ENCODE measurements around the gene OMP.

The OMP gene

DNA sequence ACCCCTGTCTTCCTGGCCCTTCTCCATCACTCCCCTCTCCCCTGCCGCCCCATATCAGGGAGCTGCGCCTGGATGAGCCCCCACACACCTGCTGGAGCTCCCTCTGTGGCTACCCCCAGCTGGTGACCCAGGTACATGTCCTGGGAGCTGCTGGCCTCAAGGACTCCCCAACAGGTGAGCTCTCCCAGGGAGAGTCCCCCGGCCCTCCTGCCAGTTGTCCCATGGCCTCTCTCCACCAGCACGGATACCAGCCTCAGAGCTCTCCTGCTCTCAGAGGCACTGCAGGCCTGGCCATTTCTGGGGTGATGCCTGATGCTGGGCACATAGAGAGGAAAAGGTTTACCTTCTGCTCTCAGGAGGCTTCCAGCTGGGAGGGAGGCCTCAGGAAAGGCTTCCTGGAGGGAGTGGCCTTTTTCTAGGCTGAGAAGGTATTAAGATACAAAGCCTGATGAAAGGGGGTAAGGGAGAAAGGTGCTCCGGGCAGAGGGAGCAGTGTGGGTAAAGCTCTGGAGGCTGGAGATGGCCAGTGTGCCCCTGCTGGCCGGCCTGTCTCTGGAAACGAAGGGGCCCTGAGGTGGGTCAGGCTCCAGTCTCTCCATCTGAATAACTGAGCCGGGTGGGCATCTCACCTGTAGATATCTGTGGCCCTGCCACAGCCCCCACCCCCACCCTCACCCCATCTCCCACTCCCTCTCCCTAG lies 19.4 kb downstream of the OMP start:
- no peak for DNase-seq

- no peak for DNase-seq
These were observed 20.1 kb downstream of the OMP start for GRCh38 chr11:77122576-77123212.

- DNase-seq = no peak
These were observed 21.0 kb downstream of the OMP start for GRCh38 chr11:77123591-77123990.

- no peak for DNase-seq
These were observed 21.4 kb downstream of the OMP start for GRCh38 chr11:77124041-77124440.

GRCh38 chr11:77124488-77124887 lies 21.8 kb downstream of the OMP start:
- DNase-seq = no peak

DNA sequence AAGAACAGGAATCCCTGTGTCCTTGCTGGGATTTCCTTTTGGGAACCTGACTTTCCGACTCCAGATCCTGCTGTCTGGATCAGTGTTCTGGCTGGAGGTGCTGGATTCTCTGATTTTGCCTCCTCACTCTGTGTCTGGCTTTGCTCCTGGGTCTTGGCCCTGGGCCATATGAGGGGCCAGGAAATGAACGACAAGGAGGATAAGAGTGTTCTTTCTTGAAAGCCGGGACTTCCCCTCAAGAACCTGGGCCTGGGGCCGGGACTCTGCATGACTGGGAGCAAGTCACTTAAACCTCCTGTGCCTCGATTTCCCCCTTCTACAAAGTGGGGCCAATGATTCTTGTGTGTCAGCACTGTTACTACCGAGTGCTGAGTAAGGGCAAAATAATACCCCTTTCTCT lies 22.6 kb downstream of the OMP start:
- DNase-seq = no peak

DNA sequence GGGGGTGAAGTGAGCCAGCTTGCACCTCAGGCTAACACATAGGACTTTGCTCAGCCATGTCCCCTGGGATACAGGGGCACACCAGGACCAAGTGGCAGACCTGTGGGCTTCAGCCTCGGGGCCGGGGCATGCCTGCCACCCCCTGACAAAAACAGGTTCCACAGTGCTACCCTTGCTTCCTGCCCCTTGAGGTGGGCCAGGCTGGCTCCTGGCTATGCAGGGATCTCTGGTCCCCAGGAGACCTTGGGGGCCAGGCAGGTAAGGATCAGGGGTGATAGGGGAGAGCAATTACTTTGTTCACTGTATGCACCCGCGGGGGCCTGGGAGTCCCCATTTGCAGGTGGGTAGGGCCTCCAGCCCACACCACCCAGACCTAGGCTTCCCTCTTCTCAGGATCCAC lies 23.1 kb downstream of the OMP start:
- no peak for DNase-seq

DNA sequence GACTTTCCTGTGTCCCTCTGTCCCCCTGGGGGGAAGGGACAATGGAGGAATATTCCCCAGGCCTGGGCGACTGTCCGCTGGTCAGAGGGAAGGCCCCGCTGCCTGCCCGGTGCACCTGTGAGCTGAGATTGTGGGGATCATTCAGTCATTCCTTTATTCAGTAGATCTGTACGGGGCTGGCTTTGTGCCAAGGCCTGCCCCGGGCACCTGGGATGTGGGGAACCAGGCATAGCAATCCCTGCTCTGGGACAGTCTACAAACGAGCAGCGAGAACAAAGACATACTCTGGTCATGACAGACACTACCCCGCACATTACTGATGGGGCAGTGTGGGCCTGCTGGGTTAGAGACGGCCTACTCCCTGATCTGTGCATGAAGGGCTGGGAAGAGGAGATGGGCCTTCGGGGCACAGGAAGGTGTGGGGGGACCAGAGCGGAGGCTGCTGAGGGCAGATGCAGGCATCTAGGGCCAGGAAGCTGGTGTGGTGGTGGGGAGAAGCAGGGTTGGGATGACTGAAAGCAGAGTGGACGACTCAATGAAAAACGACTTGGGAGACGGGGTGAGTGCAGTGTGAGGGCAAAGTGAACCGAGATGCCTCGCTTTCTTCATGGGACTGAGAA lies 23.6 kb downstream of the OMP start:
- no peak for DNase-seq

- no peak for DNase-seq
These were observed 24.2 kb downstream of the OMP start for GRCh38 chr11:77126861-77127234.

DNA sequence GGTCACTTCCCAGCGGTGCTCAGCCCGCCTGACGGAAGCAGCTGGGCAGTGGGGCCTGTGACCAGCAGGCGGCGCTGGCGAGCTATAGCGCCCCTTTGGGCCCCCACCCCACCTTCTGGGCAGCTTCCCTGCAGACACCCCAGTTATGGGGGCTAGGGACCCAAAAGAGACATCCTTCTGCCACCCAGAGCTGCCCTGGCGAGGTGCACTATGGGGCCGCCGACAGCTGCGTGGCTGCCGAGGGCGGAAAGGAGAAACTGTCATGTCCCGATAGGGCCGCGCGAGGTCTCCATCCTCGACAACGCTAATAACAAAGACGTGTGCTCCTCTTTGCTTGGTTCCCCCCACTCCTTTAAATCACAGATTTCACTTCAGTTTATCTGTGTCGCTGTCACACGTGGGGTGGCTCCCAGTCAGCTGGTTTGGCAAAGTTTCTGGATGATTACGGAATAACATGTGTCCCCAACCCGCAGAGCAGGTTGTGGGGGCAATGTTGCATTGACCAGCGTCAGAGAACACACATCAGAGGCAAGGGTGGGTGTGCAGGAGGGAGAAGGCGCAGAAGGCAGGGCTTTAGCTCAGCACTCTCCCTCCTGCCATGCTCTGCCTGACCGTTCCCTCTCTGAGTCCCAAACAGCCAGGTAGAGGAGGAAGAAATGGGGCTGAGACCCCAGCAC lies 24.7 kb downstream of the OMP start:
- peak in 50 of 58 donors; percentile 11 to 74 (median 49) for DNase-seq

- peak in 34 of 58 donors; percentile 10 to 77 (median 30) for DNase-seq
These were observed 25.5 kb downstream of the OMP start, which contains the start of gene MYO7A for GRCh38 chr11:77127920-77128691. Gene MYO7A (plus strand): TSS chr11:77128246. CDS start chr11:77130635, 2,389 bp downstream.

DNA sequence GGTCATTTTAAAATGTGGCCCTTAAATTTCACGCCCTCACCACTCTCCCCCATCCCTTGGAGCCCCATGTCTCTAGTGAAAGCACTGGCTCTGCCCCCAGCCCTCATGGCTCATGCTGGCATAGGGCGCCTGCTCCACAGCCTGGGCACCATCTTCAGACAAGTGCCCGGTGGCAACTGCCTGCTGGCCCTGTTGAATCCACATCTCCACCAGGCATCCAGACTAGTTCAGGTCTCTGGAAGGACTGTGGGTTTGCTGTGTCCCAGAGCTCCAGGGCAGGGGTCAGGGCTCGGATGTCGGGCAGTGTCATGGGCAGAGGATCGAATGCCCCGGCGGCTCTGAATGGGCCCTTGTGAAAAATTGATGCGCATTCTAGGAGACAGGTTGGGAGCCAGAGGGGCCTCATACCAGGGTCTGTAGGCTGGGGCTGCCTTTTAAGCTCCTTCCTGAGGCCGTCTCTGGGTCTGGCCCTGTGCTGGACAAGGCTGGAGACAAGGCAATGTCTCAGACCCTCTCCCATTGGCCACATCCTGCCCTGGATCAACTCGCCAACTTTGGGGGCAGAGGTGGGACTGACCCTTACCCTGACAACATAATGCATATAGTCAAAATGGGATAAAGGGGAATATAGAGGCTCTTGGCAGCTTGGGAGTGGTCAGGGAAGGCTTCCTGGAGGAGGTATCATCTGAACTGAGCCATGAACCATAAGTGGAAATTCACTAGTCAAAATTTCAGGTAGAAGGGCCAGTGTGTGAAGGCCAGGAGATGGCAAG lies 26.6 kb downstream of the OMP start:
- no peak for DNase-seq

DNA sequence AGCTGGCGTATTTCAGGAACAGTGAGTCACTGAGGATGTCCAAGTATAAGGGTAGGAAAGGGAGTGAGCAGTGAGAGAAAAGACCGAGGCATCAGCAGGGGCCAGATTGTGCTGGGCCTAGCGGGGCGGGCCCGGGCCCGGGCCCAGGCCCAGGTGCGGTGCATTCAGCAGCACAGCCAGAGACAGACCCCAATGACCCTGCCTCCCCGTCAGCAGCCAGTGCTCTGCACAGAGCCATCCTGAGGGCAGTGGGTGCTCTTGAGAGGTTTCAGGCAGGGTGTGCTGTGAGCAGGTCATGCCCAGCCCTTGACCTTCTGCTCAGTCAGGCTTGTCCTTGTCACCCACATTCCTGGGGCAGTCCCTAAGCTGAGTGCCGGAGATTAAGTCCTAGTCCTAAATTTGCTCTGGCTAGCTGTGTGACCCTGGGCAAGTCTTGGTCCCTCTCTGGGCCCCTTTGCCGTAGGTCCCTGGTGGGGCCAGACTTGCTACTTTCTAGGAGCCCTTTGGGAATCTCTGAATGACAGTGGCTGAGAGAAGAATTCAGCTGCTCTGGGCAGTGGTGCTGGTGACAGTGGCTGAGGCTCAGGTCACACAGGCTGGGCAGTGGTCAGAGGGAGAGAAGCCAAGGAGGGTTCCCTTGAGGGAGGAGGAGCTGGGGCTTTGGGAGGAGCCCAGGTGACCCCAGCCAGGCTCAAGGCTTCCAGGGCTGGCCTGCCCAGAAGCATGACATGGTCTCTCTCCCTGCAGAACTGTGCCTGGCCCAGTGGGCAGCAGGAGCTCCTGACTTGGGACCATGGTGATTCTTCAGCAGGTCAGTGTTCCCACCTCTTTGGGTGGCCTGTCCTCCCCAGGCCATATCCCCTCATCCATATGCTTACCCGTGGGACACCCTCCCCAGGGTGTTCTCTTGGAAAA lies 27.5 kb downstream of the OMP start:
- DNase-seq = no peak

DNA sequence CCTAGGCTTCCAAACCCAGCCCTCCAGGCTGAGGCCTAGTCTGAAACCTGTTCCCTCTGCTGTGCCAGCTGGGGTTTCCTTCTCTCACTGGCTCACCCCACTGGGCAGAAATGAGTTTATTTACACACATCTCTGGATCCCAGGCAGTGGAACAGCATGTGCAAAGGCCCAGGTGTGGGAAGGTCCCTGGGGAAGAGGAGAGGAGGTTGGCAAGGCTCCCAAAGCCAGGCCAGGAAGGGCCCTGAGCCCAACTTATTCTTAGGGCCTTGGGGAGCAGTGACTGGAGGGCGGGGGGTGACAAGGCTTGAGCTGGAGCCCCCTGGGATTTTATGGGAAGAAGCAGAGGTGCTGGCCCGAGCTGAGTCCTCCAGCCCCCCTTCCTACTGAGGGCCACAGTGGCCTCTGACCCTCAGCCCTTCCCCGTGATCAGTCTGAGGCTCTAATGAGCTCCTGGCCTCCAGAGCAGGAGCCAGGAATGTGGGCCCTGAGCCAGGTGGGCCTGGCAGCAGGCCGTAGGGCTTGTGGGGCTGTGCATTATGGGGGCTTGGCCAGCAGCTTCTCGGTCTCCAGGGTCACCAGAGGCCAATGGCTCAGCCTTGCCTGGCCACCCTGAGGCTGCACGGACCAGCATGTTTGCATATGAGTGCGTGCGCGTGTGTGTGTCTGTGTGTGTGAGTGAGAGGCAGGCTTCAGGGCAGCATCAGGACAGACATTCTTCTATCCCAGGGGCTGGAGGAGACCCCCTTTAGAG lies 28.3 kb downstream of the OMP start:
- peak in 36 of 58 donors; percentile 5 to 71 (median 36) for DNase-seq

DNA sequence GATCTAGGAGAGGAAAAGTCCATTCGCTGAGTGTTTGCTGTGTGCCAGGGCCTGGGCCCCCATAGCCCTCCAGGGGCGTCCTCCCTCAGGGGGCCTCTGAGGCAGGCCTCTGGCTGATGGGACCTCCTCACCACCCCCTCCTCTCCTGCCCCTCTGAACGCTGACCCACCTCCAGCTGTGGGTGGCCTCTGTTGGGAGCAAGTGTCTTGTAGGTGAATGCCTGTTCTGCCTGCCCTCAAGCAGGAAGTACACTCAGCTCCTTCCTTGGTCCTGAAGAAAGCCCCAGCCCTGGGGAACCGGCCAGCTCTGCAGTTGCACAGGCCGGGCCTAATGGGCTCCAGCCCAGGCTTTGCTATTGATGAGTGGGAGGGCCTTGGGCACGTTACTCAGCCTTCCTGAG lies 28.9 kb downstream of the OMP start:
- no peak for DNase-seq

DNA sequence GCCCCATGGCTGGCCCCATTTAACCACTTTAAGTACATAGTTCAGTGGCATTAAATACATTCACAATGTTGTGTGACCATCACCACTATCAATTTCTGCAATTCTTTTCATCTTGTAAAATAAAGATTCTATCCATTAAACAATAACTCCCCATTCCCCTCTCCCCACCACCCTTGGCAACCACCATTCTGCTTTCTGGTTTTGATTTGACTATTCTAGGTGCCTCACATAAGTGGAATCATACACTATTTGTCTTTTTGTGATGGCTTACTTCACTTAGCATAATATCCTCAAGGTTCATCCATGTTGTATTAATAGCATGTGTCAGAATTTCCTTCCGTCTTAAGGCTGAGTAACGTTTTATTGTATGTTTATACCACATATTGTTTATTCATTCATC lies 32.4 kb downstream of the OMP start:
- no peak for DNase-seq

DNA sequence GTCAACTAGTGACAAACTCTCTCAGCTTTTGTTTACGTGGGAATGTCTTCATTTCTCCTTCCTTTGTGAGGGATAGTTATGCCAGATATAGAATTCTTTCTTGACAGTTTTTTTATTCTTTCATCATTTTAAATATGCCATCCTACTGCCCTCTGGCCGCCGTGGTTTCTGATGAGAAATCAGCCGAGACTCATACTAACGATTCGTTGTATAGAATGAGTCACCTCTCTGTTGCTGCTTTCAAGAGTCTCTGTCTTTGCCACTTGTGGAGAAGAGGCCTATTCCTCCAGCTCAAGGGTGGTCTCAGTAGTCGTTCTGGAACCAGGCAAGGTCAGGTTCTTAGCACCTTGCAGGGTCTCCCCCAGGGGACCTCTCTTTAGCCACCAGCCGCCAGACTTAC lies 33.4 kb downstream of the OMP start:
- DNase-seq = no peak

DNA sequence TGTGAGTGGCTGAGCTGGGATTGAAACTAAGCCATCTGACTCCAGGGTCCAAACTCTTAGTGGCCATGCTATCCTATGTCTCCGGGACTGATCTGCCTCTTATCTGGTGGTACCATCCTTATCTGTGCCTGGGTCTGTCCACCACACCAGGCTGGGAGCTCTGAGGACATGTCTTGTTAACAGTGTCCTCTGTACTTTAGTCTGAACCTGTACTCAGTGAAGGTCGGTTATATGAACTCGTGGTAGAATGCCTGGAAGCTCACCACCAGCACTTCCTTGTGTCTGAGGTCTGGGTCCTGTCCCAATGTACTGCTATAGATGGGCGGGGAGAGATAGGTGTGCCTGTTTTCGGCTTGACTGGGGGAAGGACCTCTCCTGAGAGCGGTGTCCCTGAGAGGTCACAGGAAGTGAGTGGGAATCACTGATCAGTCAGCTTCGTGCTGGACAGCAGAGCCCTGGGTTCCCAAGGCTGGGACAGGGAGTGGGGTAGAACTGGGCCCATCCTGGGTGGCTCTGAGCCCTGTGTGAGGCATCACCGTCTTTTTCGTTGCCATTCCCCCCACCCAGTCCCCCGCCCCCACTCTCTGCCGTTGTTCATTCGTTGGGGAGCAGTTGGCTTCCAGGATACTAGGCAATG lies 34.3 kb downstream of the OMP start:
- no peak for DNase-seq
